Cardiac fibroblast (primary cell): ENCODE measurements around the gene GABRG3.

Experiments
- DNase-seq, 2 donors: peaks; one replicate each; pipeline versions ENCODE4 v3.0.0 to v3.0.0-alpha.2; 2010; ENCODE audit warnings: low read depth in 2 of 2
- H3K4me3 ChIP-seq, 2 donors: replicated peaks in 1 of 2; 1 replicate in 1 of 2; 2 replicates in 1 of 2; pipeline ENCODE4 v1.5.1; 2011; ENCODE audit warnings: low read depth in 2 of 2, low read length in 2 of 2, mild to moderate bottlenecking in 2 of 2, moderate library complexity in 1 of 2
- TF ChIP-seq, protein P1 (sequence below): IDR thresholded peaks from one replicate; pipeline ENCODE4 v1.5.1; 2011; ENCODE audit warnings: low read depth, mild to moderate bottlenecking, low read length, inconsistent platforms

GABRG3 gene

DNA sequence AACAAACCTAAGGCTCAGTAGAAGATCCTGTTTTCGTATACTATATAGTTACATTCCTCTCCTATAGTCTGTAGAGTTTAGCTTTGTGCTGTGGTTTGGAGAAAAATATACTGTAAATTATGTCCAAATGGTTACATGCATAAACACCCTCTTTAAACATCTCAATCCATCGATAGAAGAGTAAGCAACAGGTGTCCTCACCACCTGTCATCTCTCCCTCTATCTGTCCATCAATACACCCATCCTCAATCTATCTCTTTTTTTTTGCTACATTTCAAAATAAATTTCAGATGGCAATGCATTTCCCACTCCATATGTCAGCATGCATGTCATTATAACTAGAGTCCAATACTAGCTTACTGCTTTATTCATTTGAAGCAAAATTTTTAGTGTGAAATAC lies 21.0 kb upstream of the GABRG3 start:
- TF ChIP-seq, protein P1, sequence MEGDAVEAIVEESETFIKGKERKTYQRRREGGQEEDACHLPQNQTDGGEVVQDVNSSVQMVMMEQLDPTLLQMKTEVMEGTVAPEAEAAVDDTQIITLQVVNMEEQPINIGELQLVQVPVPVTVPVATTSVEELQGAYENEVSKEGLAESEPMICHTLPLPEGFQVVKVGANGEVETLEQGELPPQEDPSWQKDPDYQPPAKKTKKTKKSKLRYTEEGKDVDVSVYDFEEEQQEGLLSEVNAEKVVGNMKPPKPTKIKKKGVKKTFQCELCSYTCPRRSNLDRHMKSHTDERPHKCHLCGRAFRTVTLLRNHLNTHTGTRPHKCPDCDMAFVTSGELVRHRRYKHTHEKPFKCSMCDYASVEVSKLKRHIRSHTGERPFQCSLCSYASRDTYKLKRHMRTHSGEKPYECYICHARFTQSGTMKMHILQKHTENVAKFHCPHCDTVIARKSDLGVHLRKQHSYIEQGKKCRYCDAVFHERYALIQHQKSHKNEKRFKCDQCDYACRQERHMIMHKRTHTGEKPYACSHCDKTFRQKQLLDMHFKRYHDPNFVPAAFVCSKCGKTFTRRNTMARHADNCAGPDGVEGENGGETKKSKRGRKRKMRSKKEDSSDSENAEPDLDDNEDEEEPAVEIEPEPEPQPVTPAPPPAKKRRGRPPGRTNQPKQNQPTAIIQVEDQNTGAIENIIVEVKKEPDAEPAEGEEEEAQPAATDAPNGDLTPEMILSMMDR, result no peak
- no peak overlapping the region for H3K4me3 ChIP-seq
- DNase-seq, result no peak

DNA sequence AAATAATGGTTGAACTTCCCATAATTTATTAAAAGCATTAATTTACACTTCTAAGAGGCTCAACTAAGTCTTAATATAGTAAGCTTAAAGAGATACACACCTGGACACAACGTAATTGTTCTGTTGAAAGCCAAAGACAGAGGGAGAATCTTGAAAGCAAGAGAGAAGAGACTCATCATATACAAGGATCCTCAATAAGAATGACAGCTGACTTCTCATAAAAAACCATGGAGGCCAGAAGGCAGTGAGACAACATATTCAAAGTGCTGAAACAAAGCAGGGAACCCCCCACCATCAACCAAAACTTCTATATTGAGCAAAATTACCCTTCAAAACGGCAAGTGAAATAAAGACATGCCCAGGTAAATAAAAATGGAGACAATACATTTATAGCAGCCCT lies 16.6 kb upstream of the GABRG3 start:
- TF ChIP-seq, protein P1, result no peak
- DNase-seq, result no peak
- H3K4me3 ChIP-seq, result no peak overlapping the region

DNA sequence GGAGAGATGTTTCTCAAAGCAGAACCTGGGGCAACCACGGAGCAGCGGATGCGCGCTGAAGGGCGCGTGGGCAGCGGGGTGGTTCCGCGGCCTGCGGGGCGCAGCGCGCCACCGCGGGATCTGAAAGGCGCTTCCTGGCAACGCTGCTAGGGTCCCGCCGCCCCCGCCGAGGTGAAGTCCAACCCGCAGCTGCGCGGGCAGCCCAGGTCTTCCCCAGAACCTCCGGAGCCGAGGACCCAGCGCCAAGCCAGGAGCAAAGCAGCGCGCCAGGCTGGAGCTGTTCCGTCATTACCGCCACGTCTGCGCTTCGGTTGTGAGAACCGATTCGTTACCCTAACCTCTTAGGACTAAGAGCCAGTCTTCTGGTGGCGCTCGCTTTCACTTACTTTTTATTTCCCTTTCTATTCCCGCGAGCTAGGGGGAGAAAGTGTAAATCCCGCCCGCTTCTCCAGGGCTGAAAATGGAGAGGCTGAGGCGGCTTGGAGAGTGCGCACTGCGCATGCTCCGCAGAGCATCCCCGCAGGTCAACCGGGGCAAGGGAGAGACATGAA lies 3.2 kb upstream of the GABRG3 start:
- TF ChIP-seq, protein P1, result no peak
- no peak overlapping the region for H3K4me3 ChIP-seq
- DNase-seq, result no peak

DNA sequence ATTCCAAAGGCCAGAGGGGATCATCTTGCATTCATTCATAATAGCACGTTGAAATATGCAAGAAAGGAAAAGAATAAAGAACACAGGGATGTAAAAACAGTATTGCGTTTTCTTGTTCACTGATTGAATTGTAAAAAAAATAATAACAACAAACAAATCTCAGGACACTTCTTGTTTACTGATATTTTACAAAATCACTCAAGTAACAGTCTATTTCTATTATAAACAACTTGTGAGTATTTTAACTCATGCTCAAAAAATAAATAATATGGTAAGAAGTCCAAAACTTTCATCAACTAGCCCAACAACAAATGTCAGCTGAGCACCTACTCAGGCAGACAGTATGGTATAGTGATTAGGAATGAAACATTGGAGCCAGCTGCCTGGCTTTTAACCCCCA lies 2.2 kb upstream of the GABRG3 start:
- DNase-seq, result no peak
- TF ChIP-seq, protein P1, result no peak
- no peak overlapping the region for H3K4me3 ChIP-seq

DNA sequence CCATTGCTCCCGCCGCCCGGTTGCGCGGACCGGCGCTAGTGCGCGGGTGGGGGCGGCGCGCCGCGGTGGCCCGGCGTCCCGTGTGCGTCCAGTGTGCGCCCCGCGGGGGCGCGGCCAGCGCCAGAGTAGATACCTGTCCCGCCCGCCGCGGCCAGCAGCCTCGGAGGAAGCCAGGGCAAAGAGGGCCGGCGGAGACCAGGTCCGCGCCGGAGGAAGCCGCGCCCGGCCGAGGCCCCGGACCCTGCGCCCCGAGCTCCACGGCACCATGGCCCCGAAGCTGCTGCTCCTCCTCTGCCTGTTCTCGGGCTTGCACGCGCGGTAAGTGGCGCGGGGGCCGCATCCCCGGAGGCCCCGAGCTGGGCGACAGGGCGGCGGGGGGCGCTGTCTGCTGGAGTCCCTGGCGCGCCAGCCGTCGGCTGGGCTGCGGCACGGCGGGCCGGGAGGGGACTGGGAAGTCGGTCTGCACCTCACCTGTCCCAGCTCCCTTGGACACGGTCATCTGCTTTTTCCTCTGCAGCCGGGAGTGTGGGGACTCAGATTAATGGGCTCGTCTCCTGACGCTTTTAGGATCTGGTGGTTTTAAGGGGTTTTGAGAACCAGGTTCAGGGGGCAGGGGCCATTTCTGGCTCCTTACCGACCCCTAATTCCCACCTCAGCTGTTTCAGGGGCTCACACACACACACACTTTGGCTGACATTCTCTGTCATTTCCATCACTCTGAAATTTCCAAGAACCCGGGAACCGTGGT lies 464 bp downstream of the GABRG3 start:
- DNase-seq, result no peak
- no peak overlapping the region for H3K4me3 ChIP-seq
- TF ChIP-seq, protein P1, result no peak

DNA sequence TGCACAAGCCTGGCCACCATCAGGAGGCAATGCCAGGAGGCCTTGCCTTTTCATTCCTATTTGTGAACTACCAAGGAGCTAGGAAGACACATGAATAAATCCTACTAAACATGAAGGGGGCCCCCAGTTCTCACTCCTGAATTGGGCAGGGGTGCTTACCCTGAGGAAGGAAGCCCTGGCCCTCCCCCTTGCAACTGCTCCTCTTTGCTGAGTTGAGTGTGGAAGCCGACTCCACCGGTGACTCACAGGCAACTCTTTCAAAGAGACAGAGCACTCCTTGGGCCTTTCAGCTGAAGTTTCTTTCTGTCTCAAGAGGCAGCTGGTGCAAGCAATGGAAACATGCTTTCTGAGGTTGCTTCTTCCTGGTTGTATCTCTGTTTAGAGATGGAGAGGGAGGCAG lies 1.7 kb downstream of the GABRG3 start:
- DNase-seq, result no peak
- no peak overlapping the region for H3K4me3 ChIP-seq
- TF ChIP-seq, protein P1, result no peak
